Measurements from ENCODE around the gene MSMO1.

MSMO1 gene

DNA sequence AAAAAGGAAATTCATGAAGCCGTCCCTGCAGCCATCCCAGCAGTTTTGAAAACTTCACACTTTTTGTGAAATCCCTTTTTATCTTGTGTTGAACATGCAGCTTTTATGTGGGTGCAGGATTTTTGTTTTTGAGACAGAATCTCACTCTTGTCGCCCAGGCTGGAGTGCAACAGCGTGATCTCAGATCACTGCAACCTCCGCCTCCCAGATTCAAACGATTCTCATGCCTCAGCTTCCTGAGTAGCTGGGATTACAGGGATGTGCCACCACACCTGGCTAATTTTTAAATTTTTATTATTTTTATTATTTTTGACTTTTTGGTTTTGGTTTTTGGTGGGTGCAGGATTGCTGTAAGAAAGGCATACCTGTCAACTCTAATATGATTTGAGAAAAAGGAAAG lies 8.0 kb upstream of the MSMO1 start:
- Histone ChIP-seq H4K20me1 (no peaks in the 10 kb centered on the region), H3K9me3 (no peaks in the 10 kb centered on the region), H3K4me2 (no peak overlapping the region), H3K36me3 (peaks cover 65% of the 10 kb centered on the region), H3K9ac (no peak overlapping the region), H3K27me3 (no peaks in the 10 kb centered on the region), H3K4me1 (no peaks in the 10 kb centered on the region), H3K27ac (no peak overlapping the region), H3K4me3 (no peak overlapping the region)
- TF ChIP-seq Cebpa-rat (IDR thresholded peaks at IDR 0.05), result no peak

- Histone ChIP-seq H3K9me3 (no peaks in the 10 kb centered on the region), H3K4me2 (no peak overlapping the region), H3K4me3 (no peak overlapping the region), H3K27me3 (no peaks in the 10 kb centered on the region), H4K20me1 (peaks cover 17% of the 10 kb centered on the region), H3K4me1 (peaks cover 32% of the 10 kb centered on the region), H3K27ac (no peak overlapping the region), H3K36me3 (peaks cover 35% of the 10 kb centered on the region), H3K9ac (no peak overlapping the region)
- TF ChIP-seq Cebpa-rat (IDR thresholded peaks at IDR 0.05), result no peak
Observed at GRCh38 chr4:165324236-165324917, 3.1 kb upstream of the MSMO1 start.

- H3K27me3 ChIP-seq, result no peaks in the 10 kb centered on the region
- H3K27ac ChIP-seq, result no peak overlapping the region
- peaks cover 22% of the 10 kb centered on the region for H4K20me1 ChIP-seq
- H3K36me3 ChIP-seq, result peaks cover 30% of the 10 kb centered on the region
- H3K4me3 ChIP-seq, result no peak overlapping the region
- no peak overlapping the region for H3K4me2 ChIP-seq
- no peak for TF ChIP-seq Cebpa-rat (IDR thresholded peaks at IDR 0.05)
- no peaks in the 10 kb centered on the region for H3K9me3 ChIP-seq
- no peak overlapping the region for H3K9ac ChIP-seq
- peaks cover 37% of the 10 kb centered on the region for H3K4me1 ChIP-seq
Observed at GRCh38 chr4:165324918-165325304, 2.6 kb upstream of the MSMO1 start.

DNA sequence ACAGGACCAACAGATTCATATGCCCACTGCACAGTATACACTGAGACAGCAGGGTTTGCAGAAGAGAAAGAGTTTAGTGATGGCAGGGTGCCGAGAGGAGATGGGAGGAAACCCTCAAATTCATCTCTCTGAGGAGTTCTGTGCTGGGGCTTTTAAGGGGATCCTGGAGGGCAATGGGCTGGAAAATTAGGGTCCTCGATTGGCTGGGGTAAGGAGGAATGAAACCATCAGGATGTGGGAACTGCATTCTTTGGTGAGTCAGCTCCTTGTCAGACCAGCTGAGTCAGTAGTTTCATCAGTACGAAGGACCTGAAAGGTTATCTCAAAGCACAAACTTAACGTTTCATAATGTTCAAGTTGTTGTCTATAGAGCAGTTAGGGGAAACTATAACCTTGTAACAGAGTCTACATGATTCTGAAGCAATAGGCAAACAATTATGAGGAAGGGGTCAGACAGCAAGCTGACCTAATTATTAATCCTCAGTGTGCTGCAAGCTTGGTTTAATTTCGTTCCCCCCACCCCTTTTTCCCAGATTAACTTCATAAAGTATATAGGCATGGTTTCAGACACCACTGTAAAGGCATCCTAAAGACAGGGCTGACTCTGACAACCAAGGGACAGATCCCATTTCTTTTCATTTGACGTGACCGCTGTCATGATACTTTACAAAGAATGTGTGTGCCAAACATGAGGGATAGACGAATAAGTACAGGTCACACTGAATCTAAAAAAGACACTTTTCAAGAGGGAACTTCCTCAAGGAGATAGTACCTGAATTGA lies 1.5 kb upstream of the MSMO1 start:
- peaks cover 28% of the 10 kb centered on the region for H3K36me3 ChIP-seq
- H3K4me2 ChIP-seq, result peak overlapping the region; percentile 77
- H3K27ac ChIP-seq, result no peak overlapping the region
- H4K20me1 ChIP-seq, result peaks cover 32% of the 10 kb centered on the region
- peak overlapping the region; percentile 92 for H3K4me3 ChIP-seq
- no peaks in the 10 kb centered on the region for H3K9me3 ChIP-seq
- no peak for TF ChIP-seq Cebpa-rat (IDR thresholded peaks at IDR 0.05)
- H3K4me1 ChIP-seq, result peaks cover 47% of the 10 kb centered on the region
- no peaks in the 10 kb centered on the region for H3K27me3 ChIP-seq
- H3K9ac ChIP-seq, result no peak overlapping the region

DNA sequence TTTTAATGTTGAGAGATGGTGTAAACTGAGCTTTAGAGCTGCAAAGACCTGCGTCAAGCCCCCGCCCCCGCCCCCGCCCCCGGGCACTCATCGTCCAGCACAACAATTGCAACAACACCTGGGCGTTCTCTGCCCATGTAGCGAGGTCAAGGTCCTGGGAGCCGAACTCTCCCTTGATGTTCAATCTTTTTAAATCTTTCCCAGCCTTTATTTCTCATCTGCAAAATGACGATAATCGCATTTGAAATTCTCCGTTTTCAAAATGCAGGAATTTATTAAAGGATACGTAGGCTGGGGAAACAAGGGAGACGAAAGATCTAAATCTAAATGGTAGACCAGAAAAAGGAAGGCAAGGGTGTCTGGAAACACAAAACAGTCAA lies 648 bp upstream of the MSMO1 start:
- Histone ChIP-seq H3K4me1 (peaks cover 56% of the 10 kb centered on the region), H3K9ac (peak overlapping the region; percentile 51; the same call in 1 of the 2 replicates), H3K9me3 (no peaks in the 10 kb centered on the region), H4K20me1 (peaks cover 41% of the 10 kb centered on the region), H3K4me2 (peak overlapping the region; percentile 77), H3K4me3 (peak overlapping the region; percentile 92), H3K27me3 (no peaks in the 10 kb centered on the region), H3K27ac (no peak overlapping the region), H3K36me3 (peaks cover 26% of the 10 kb centered on the region)
- TF ChIP-seq Cebpa-rat (IDR thresholded peaks at IDR 0.05), result no peak

DNA sequence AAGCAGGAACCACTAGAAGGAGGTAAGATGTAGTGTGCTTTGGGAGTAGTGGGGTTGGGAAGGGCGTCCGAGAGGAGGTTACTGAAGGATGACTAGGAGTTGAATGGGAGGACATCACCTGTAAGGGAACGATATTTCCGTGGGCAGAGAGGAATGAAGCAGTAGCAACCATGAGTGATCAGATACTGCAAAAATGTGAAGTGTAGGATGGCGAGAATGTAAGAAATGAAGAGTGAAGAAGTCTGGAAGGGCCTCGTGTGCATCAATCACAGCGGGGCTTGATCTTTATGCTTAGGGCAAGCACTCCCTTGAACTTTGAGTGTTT lies 594 bp downstream of the MSMO1 start:
- TF ChIP-seq Cebpa-rat (IDR thresholded peaks at IDR 0.05), result no peak
- Histone ChIP-seq H3K36me3 (peaks cover 27% of the 10 kb centered on the region), H3K27me3 (no peaks in the 10 kb centered on the region), H3K9me3 (no peaks in the 10 kb centered on the region), H3K4me2 (peak overlapping the region; percentile 97), H3K9ac (peak overlapping the region; percentile 77), H3K4me1 (peaks cover 65% of the 10 kb centered on the region), H4K20me1 (peaks cover 54% of the 10 kb centered on the region), H3K27ac (peak overlapping the region; percentile 62), H3K4me3 (peak overlapping the region; percentile 92)

DNA sequence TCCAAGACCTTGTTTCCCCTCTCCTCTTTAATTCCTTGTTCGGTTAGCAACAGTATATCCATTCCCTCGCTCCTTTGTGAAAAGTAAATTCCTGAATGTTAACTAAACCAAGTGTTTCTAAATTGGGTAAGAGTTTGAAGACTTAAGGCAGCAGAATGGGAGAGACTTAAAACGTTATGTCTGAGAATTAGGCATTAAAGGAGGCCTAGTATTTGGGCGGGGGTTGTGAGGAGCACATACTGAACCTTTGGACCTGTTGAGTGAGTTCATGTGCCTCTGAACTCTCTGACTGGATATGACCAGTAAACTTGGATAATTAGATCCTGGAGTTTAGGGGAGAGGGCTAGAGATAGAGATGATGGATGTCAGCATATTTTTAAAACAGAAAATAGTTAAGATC lies 1.2 kb downstream of the MSMO1 start:
- peaks cover 59% of the 10 kb centered on the region for H4K20me1 ChIP-seq
- H3K4me1 ChIP-seq, result peaks cover 65% of the 10 kb centered on the region
- H3K9me3 ChIP-seq, result no peaks in the 10 kb centered on the region
- peak overlapping the region; percentile 92 for H3K4me3 ChIP-seq
- TF ChIP-seq Cebpa-rat (IDR thresholded peaks at IDR 0.05), result no peak
- peak overlapping the region; percentile 77 for H3K9ac ChIP-seq
- H3K27ac ChIP-seq, result no peak overlapping the region
- H3K4me2 ChIP-seq, result peak overlapping the region; percentile 97
- H3K36me3 ChIP-seq, result peaks cover 33% of the 10 kb centered on the region
- no peaks in the 10 kb centered on the region for H3K27me3 ChIP-seq

GRCh38 chr4:165330071-165330470 lies 2.6 kb downstream of the MSMO1 start:
- peaks cover 70% of the 10 kb centered on the region for H4K20me1 ChIP-seq
- H3K4me1 ChIP-seq, result peaks cover 62% of the 10 kb centered on the region
- peak overlapping the region; percentile 97 for H3K4me2 ChIP-seq
- H3K36me3 ChIP-seq, result peaks cover 40% of the 10 kb centered on the region
- no peak overlapping the region for H3K27ac ChIP-seq
- no peak overlapping the region for H3K9ac ChIP-seq
- H3K4me3 ChIP-seq, result no peak overlapping the region
- H3K27me3 ChIP-seq, result no peaks in the 10 kb centered on the region
- TF ChIP-seq Cebpa-rat (IDR thresholded peaks at IDR 0.05), result no peak
- H3K9me3 ChIP-seq, result no peaks in the 10 kb centered on the region

DNA sequence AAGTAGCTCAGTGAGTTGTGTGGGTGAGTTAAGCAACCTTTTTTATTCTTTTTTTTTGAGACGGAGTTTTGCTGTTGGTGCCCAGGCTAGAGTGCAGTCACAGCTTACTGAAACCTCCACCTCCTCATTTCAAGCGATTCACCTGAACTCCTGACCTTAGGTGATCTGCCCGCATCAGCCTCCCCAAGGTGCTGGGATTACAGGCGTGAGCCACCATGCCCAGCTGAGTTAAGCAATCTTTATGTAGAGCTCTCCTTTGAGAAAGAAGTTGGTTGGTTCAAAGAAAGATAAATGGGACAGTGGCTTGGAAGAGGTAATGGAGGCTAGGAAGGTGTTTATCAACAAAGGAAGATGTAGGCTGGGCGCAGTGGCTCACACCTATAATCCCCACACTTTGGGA lies 3.2 kb downstream of the MSMO1 start:
- TF ChIP-seq Cebpa-rat (IDR thresholded peaks at IDR 0.05), result no peak
- no peak overlapping the region for H3K4me3 ChIP-seq
- H3K9ac ChIP-seq, result no peak overlapping the region
- no peaks in the 10 kb centered on the region for H3K27me3 ChIP-seq
- H3K4me2 ChIP-seq, result peak overlapping the region; percentile 97
- H3K9me3 ChIP-seq, result no peaks in the 10 kb centered on the region
- peaks cover 45% of the 10 kb centered on the region for H3K36me3 ChIP-seq
- H3K27ac ChIP-seq, result no peak overlapping the region
- H4K20me1 ChIP-seq, result peaks cover 76% of the 10 kb centered on the region
- peaks cover 56% of the 10 kb centered on the region for H3K4me1 ChIP-seq

DNA sequence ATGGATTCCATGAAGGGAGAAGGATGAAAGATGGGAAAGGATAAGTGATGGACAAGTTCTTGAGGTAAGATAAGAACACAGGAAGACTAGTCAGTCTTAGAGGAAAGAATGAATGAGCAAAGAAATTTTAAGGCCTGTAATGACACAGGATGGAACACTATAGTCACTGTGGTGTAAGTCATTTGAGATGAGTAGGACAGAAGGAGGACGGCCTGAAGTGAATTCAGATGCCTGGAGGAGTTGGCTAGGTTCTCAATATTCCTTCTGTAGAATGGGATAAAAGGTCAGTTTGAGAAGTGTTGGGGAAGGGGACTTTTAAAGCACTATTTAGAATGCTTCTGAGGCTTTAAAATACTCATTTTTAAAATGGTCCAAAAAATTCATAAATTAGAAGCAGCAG lies 3.9 kb downstream of the MSMO1 start:
- TF ChIP-seq Cebpa-rat (IDR thresholded peaks at IDR 0.05), result no peak
- H3K36me3 ChIP-seq, result peaks cover 46% of the 10 kb centered on the region
- H3K4me2 ChIP-seq, result peak overlapping the region; percentile 97
- no peak overlapping the region for H3K4me3 ChIP-seq
- no peaks in the 10 kb centered on the region for H3K9me3 ChIP-seq
- H4K20me1 ChIP-seq, result peaks cover 77% of the 10 kb centered on the region
- no peaks in the 10 kb centered on the region for H3K27me3 ChIP-seq
- peaks cover 49% of the 10 kb centered on the region for H3K4me1 ChIP-seq
- H3K9ac ChIP-seq, result no peak overlapping the region
- no peak overlapping the region for H3K27ac ChIP-seq

Measured in BLaER1 (cell line).